ENCODE data around the gene PDZK1IP1. TPM values are rescaled to one million over a fixed set of nuclear protein-coding genes. Genes with fewer than 3 reads are reported as not detected.

Gene PDZK1IP1
- total RNA-seq, 1 donor from 2014 or later: not detected

GRCh38 chr1:47219590-47220220 is 29.9 kb upstream of the PDZK1IP1 start:
- no peaks in the 10 kb centered on the region for H3K9me3 ChIP-seq
- H3K27me3 ChIP-seq: peaks cover 5% of the 10 kb centered on the region
- intact Hi-C loops (cut with DNase I): no loop called here
- no peak for TF ChIP-seq CTCF (IDR thresholded peaks at IDR 0.05)
- no peaks in the 10 kb centered on the region for H3K36me3 ChIP-seq
- no peaks in the 10 kb centered on the region for H3K4me1 ChIP-seq
- DNase-seq (ENCODE audit: low spot score in 2 of 2): peak in 1 of 2 donors; percentile 52
- no peak overlapping the region for H3K27ac ChIP-seq
- H3K4me3 ChIP-seq: no peak overlapping the region

GRCh38 chr1:47219001-47219400 is 29.2 kb upstream of the PDZK1IP1 start:
- Histone ChIP-seq H3K27ac (no peak overlapping the region), H3K4me3 (no peak overlapping the region), H3K36me3 (no peaks in the 10 kb centered on the region), H3K27me3 (no peaks in the 10 kb centered on the region), H3K4me1 (no peaks in the 10 kb centered on the region), H3K9me3 (no peaks in the 10 kb centered on the region)
- TF ChIP-seq CTCF (IDR thresholded peaks at IDR 0.05): no peak
- intact Hi-C loops (cut with DNase I): no loop called here
- peak in 1 of 2 donors; percentile 39 for DNase-seq (ENCODE audit: low spot score in 2 of 2)

- no peaks in the 10 kb centered on the region for H3K9me3 ChIP-seq
- H3K27ac ChIP-seq: no peak overlapping the region
- H3K4me3 ChIP-seq: no peak overlapping the region
- no peak for TF ChIP-seq CTCF (IDR thresholded peaks at IDR 0.05)
- no peaks in the 10 kb centered on the region for H3K27me3 ChIP-seq
- H3K36me3 ChIP-seq: no peaks in the 10 kb centered on the region
- intact Hi-C loops (cut with DNase I): no loop called here
- H3K4me1 ChIP-seq: no peaks in the 10 kb centered on the region
- DNase-seq (ENCODE audit: low spot score in 2 of 2): peak in 1 of 2 donors; percentile 53
Observed at GRCh38 chr1:47216278-47217059, 26.6 kb upstream of the PDZK1IP1 start.

GRCh38 chr1:47215713-47216112 is 25.9 kb upstream of the PDZK1IP1 start:
- no peak for TF ChIP-seq CTCF (IDR thresholded peaks at IDR 0.05)
- peak in 1 of 2 donors; percentile 43 for DNase-seq (ENCODE audit: low spot score in 2 of 2)

GRCh38 chr1:47214549-47214948 is 24.7 kb upstream of the PDZK1IP1 start:
- Histone ChIP-seq H3K9me3 (no peaks in the 10 kb centered on the region), H3K36me3 (no peaks in the 10 kb centered on the region), H3K27ac (no peak overlapping the region), H3K4me3 (no peak overlapping the region), H3K4me1 (no peaks in the 10 kb centered on the region), H3K27me3 (no peaks in the 10 kb centered on the region)
- intact Hi-C loops (cut with DNase I): no loop called here
- TF ChIP-seq CTCF (IDR thresholded peaks at IDR 0.05): no peak
- DNase-seq (ENCODE audit: low spot score in 2 of 2): peak in 1 of 2 donors; percentile 59

More at GRCh38 chr1:47215713-47216112, 25.9 kb upstream of the PDZK1IP1 start:
- H3K4me3 ChIP-seq: no peak overlapping the region
- H3K36me3 ChIP-seq: no peaks in the 10 kb centered on the region
- no peaks in the 10 kb centered on the region for H3K27me3 ChIP-seq
- intact Hi-C loops (cut with DNase I): no loop called here
- no peaks in the 10 kb centered on the region for H3K4me1 ChIP-seq
- no peak overlapping the region for H3K27ac ChIP-seq
- H3K9me3 ChIP-seq: no peaks in the 10 kb centered on the region

Data from ascending aorta (tissue), 2 donors.